ENCODE data around the gene TMPRSS13. TPM values are rescaled to one million over a fixed set of nuclear protein-coding genes. Genes with fewer than 3 reads are reported as not detected.
"Not testable (repeated sequence)": the region's sequence is repeated elsewhere in the genome, so short reads cannot be mapped to it uniquely, and the experiment has no call there.

The TMPRSS13 gene
- polyA plus RNA-seq, 2 of the 4 experiments (the other 2 are of a cell fraction), result not detected

DNA sequence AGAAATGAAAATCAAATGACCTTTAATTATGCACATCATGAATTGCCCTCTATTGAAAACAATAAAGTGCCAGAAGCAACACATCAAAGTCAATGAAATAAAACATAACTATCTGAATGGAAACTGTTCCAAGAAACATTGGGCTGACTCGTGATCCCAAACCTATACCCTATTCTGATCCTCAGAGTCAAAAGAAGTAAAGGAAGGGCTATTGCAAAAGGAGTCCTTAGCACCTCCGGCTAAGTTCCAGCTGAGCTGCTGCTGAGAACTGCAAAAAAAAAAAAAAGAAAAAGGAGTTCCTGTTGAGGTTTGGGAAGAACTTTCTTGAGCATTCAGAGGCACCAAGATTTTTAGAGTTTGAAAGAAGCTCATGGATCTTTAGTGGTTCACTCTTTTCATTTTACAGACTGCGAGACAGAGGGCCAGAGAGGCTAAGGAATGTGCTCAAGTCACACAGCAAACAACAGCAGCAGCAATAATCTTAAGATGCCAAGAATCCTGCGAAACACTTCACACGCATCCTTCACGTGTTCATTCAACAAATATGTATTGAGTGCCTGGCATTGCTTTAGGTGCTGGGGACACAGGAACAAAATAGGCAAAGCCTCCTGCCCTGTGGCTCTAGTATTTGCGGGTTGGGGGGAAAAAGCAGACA, 841 bp upstream of the TMPRSS13 start:
- POLR2A ChIA-PET, result no interaction called here
- Histone ChIP-seq H3K4me3 (no peak overlapping the region), H3K27ac (no peak overlapping the region)

DNA sequence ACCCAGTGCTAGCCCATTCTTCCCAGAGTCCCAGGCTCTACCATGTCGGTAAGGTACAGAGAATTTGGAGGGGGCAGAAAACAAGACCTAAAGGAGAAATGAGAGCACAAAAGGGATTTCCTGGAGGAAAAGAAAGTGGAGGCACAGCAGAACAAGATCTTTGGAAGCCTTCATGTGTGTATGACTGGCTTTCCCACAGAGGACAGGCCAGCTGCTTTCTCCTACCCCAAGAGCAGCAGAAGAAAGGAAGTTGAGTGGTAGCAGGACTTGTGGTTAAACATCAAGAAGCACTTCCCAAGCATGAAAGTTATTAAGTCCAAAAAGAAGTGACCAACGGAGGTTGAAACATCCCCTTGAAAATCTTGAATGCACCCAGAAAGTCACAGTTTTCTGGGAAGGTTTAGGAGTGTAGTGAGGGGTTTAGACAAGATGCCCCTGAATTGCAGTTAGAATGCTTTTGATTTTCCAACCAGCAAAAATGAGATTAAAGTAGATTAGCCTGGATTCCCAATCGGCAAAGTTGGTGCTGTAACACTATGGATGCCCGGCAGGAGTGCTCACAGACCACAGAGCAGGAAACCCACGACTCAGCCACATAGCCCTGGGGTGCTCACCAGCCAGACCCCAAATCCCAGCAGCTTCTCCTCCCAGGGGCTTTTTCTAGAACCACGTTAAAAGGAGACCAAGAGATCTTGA, 608 bp downstream of the TMPRSS13 start:
- no peak overlapping the region for H3K4me2 ChIP-seq
- DNase-seq (ENCODE audit: low read depth in 1 of 2, low spot score in 1 of 2) (no peak), ATAC-seq (no peak), FAIRE-seq (no peak)
- H3K4me3 ChIP-seq, result no peak overlapping the region
- no peaks in the 10 kb centered on the region for H3K9me3 ChIP-seq
- H3K4me1 ChIP-seq, result no peaks in the 10 kb centered on the region
- TF ChIP-seq RARB (CRISPR knock-in tag; IDR thresholded peaks at IDR 0.05), result no peak
- ChIA-PET POLR2A (no interaction called here), CTCF (interaction anchor here (0.8 to 1.0 kb wide), 2 partner anchors 10 to 18 kb away, joined by 3 read pairs; no protein-coding TSS in a partner anchor)
- H3K27ac ChIP-seq, result no peak overlapping the region
- 49% methylated on average over 6 of the region's 6 CpGs for WGBS (ENCODE audit: missing lambda C conversion rate)

More for the DNA sequence above, 841 bp upstream of the TMPRSS13 start:
- 62% methylated on average over 7 of the region's 7 CpGs for WGBS (ENCODE audit: missing lambda C conversion rate)
- DNase-seq (ENCODE audit: low read depth in 1 of 2, low spot score in 1 of 2), result no peak
- H3K9me3 ChIP-seq, result no peaks in the 10 kb centered on the region
- CTCF ChIA-PET, result interaction anchor here (0.6 to 2.4 kb wide), 5 partner anchors 16 to 487 kb away, joined by 3 to 9 read pairs (median 3); no protein-coding TSS in a partner anchor
- no peak for ATAC-seq
- no peak for FAIRE-seq
- H3K4me2 ChIP-seq, result no peak overlapping the region
- H3K4me1 ChIP-seq, result no peaks in the 10 kb centered on the region
- TF ChIP-seq, protein P1, sequence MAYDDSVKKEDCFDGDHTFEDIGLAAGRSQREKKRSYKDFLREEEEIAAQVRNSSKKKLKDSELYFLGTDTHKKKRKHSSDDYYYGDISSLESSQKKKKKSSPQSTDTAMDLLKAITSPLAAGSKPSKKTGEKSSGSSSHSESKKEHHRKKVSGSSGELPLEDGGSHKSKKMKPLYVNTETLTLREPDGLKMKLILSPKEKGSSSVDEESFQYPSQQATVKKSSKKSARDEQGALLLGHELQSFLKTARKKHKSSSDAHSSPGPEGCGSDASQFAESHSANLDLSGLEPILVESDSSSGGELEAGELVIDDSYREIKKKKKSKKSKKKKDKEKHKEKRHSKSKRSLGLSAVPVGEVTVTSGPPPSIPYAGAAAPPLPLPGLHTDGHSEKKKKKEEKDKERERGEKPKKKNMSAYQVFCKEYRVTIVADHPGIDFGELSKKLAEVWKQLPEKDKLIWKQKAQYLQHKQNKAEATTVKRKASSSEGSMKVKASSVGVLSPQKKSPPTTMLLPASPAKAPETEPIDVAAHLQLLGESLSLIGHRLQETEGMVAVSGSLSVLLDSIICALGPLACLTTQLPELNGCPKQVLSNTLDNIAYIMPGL (CRISPR knock-in tag; IDR thresholded peaks at IDR 0.05; ENCODE audit: borderline replicate concordance), result no peak
- TF ChIP-seq RFX5 (IDR thresholded peaks at IDR 0.05) (no peak), HEYL (CRISPR knock-in tag; IDR thresholded peaks at IDR 0.05) (no peak), JUNB (IDR thresholded peaks at IDR 0.05) (no peak), POLR2AphosphoS2 (conservative IDR thresholded peaks at IDR 0.05; ENCODE audit: low read length) (no peak), SREBF2 (IDR thresholded peaks at IDR 0.05) (no peak), EHF (CRISPR knock-in tag; IDR thresholded peaks at IDR 0.05) (no peak), NFE2L2 (conservative IDR thresholded peaks at IDR 0.05; ENCODE audit: low read length) (no peak)
- TF ChIP-seq, protein P2, sequence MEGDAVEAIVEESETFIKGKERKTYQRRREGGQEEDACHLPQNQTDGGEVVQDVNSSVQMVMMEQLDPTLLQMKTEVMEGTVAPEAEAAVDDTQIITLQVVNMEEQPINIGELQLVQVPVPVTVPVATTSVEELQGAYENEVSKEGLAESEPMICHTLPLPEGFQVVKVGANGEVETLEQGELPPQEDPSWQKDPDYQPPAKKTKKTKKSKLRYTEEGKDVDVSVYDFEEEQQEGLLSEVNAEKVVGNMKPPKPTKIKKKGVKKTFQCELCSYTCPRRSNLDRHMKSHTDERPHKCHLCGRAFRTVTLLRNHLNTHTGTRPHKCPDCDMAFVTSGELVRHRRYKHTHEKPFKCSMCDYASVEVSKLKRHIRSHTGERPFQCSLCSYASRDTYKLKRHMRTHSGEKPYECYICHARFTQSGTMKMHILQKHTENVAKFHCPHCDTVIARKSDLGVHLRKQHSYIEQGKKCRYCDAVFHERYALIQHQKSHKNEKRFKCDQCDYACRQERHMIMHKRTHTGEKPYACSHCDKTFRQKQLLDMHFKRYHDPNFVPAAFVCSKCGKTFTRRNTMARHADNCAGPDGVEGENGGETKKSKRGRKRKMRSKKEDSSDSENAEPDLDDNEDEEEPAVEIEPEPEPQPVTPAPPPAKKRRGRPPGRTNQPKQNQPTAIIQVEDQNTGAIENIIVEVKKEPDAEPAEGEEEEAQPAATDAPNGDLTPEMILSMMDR (IDR thresholded peaks at IDR 0.05), result no peak
- TF ChIP-seq, protein P3, sequence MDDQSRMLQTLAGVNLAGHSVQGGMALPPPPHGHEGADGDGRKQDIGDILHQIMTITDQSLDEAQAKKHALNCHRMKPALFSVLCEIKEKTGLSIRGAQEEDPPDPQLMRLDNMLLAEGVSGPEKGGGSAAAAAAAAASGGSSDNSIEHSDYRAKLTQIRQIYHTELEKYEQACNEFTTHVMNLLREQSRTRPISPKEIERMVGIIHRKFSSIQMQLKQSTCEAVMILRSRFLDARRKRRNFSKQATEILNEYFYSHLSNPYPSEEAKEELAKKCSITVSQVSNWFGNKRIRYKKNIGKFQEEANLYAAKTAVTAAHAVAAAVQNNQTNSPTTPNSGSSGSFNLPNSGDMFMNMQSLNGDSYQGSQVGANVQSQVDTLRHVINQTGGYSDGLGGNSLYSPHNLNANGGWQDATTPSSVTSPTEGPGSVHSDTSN (IDR thresholded peaks at IDR 0.05), result no peak

- ATAC-seq, result no peak
- no peak for FAIRE-seq
- H3K4me2 ChIP-seq, result no peak overlapping the region
- TF ChIP-seq HDAC2 (IDR thresholded peaks at IDR 0.05) (no peak), CHD4 (IDR thresholded peaks at IDR 0.05; ENCODE audit: borderline replicate concordance) (no peak), JUN (IDR thresholded peaks at IDR 0.05) (no peak), MYC (IDR thresholded peaks at IDR 0.05; ENCODE audit: borderline replicate concordance, low read length) (no peak), ZNF302 (CRISPR knock-in tag; IDR thresholded peaks at IDR 0.05) (no peak), PHF8 (IDR thresholded peaks at IDR 0.05; ENCODE audit: borderline replicate concordance, low read depth) (no peak), MAZ (IDR thresholded peaks at IDR 0.05; ENCODE audit: borderline replicate concordance, low read depth, low read length) (no peak), USF2 (IDR thresholded peaks at IDR 0.05) (no peak), ZFP36 (IDR thresholded peaks at IDR 0.05; ENCODE audit: borderline replicate concordance, partially characterized antibody) (no peak), POLR2AphosphoS2 (conservative IDR thresholded peaks at IDR 0.05; ENCODE audit: low read length) (no peak), HOXA7 (CRISPR knock-in tag; IDR thresholded peaks at IDR 0.05) (no peak), EP300 (IDR thresholded peaks at IDR 0.05) (no peak)
- POLR2A ChIA-PET, result no interaction called here
- H3K4me1 ChIP-seq, result no peaks in the 10 kb centered on the region
- CTCF ChIA-PET, result interaction anchor here (0.8 to 1.0 kb wide), 3 partner anchors 9 to 83 kb away, joined by 3 read pairs; no protein-coding TSS in a partner anchor
- no peak overlapping the region for H3K4me3 ChIP-seq
- DNase-seq (ENCODE audit: low read depth in 1 of 2, low spot score in 1 of 2), result no peak
- WGBS (ENCODE audit: missing lambda C conversion rate), result 0% methylated on average over 1 of the region's 3 CpGs
- H3K27ac ChIP-seq, result no peak overlapping the region
- H3K9me3 ChIP-seq, result no peaks in the 10 kb centered on the region
Measured at GRCh38 chr11:117927926-117928325, 1.3 kb downstream of the TMPRSS13 start.

GRCh38 chr11:117926166-117926565, 3.0 kb downstream of the TMPRSS13 start:
- H3K9me3 ChIP-seq; DNase-seq (ENCODE audit: low read depth in 1 of 2, low spot score in 1 of 2); FAIRE-seq; ATAC-seq; H3K4me2 ChIP-seq; H3K27ac ChIP-seq; POLR2A ChIA-PET; H3K4me1 ChIP-seq; H3K4me3 ChIP-seq: not testable (repeated sequence)
- WGBS (ENCODE audit: missing lambda C conversion rate), result no CpG with 5 or more reads among the region's 7 CpGs
- CTCF ChIA-PET, result interaction anchor here (0.5 to 1.0 kb wide), 2 partner anchors 10 to 20 kb away, joined by 4 to 5 read pairs; no protein-coding TSS in a partner anchor

Data from A549 (cell line).